AG09319 (cell line): ENCODE results near the gene RAB8B.
A peak's percentile ranks its signal among the peaks of the same experiment; 100 is the strongest.

Experiments
- DNase-seq: peaks from one replicate; pipeline ENCODE4 v3.0.0-alpha.2; 2010; ENCODE audit warnings: low read depth; ENCODE audit errors: extremely low read depth
- TF ChIP-seq, protein P1 (sequence below): IDR thresholded peaks from 2 replicates; pipeline ENCODE4 v1.5.1; 2011; ENCODE audit warnings: low read depth, mild to moderate bottlenecking, inconsistent platforms, low read length, moderate library complexity

RAB8B gene

DNA sequence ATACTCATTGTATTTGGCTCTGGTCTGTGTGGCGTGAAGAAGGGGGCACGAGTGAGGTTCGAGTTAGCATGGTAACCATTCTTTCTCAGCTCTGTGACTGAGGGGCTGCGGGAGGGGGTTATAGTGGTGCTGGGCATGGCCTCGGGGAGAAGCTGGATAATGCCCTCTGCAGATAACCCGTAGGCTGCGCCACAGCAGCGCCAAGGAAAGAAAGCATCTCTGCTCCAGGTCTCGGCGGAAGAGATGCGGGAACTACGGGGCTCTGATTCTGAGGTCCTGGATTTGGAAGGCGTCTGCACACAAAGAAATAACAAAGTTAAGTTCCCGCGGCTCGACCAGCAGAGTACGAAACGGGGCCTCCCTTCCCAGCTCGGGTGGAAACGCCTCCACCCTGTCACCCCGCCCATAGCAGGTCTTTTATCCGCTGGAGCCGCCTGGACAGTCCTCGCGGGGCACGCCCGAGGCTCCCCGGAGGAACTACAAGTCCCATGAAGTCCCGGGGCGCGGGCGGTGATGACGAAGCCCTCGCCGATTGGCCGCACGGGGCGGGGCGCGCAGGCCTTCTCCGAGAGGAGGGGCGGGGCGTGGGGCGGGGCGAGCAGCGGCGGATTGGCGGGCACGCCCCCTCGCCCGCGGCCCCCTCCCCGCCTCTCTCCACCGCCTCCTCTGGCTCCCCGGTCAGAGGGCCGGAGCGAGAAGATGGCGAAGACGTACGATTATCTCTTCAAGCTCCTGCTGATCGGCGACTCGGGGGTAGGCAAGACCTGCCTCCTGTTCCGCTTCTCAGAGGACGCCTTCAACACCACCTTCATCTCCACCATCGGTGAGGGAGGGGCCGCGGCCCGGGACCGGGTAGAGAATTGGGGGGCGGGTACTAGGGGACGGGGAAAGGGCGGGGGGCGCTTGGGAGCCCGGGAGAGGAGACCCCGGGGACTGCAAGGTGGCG lies at the start of gene RAB8B:
RAB8B (plus strand) TSS at position 681 of the 946 bp plus-strand sequence; CDS start at position 700, 19 bp downstream.
- TF ChIP-seq, protein P1, sequence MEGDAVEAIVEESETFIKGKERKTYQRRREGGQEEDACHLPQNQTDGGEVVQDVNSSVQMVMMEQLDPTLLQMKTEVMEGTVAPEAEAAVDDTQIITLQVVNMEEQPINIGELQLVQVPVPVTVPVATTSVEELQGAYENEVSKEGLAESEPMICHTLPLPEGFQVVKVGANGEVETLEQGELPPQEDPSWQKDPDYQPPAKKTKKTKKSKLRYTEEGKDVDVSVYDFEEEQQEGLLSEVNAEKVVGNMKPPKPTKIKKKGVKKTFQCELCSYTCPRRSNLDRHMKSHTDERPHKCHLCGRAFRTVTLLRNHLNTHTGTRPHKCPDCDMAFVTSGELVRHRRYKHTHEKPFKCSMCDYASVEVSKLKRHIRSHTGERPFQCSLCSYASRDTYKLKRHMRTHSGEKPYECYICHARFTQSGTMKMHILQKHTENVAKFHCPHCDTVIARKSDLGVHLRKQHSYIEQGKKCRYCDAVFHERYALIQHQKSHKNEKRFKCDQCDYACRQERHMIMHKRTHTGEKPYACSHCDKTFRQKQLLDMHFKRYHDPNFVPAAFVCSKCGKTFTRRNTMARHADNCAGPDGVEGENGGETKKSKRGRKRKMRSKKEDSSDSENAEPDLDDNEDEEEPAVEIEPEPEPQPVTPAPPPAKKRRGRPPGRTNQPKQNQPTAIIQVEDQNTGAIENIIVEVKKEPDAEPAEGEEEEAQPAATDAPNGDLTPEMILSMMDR = no peak; the same call in 1 of the 2 replicates
- peak; percentile 91 for DNase-seq

DNA sequence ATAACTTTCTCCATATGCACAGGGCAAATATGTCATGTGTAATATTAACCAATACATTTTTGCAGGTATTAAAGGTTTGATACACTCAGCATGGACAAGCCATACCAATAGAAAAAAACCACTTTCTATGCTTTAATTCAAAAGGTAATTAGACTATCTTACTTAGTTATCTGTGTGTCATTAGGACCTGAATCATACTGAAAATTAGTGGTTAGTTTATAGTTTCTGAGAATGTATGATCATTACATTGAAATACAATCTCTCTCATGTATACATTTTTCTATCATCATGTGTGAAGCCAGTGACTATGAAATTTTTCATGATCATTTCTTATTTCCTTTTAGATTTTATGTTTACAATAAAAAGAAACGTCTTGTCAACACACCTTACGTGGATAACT lies 48.5 kb upstream of the RAB8B start:
- TF ChIP-seq, protein P1 = no peak
- no peak for DNase-seq

DNA sequence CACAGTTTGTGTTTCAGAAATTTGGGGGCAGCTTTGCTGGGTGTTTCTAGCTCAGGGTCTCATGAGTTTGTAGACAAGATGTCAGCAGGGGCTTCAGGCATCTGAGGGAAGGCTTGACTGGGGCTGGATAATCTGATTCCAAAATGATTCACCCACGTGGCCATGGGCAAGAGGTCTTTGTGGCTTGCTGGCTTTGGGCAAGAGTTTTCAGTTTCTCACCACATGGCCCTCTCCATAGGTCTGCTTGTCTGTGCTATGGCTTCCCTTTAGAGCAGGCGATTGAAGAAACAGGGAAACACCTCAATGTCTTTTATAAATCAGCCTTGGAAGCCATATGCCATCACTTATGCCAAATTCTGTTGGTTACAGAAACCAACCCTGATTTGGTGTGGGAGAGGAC lies 44.0 kb upstream of the RAB8B start:
- TF ChIP-seq, protein P1 = no peak
- DNase-seq = no peak

DNA sequence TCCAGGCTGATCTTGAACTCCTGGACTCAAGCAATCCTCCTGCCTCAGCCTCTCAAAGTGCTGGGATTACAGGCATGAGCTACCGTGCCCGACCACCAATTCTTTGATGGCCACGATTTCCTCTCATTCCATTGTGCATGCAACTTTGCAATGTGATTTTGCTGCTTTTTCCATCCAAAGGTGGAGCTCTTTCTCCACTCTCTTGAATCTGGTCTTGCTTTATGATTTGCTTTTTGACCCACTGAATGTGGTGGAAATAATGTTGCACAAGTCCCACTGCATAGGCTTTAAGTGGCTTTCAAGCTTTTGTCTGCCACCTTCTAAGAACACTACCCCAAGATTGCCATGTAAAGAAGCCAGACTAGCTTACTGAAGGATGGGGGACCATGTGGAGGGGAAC lies 42.7 kb upstream of the RAB8B start:
- no peak for DNase-seq
- TF ChIP-seq, protein P1 = peak; percentile 12

DNA sequence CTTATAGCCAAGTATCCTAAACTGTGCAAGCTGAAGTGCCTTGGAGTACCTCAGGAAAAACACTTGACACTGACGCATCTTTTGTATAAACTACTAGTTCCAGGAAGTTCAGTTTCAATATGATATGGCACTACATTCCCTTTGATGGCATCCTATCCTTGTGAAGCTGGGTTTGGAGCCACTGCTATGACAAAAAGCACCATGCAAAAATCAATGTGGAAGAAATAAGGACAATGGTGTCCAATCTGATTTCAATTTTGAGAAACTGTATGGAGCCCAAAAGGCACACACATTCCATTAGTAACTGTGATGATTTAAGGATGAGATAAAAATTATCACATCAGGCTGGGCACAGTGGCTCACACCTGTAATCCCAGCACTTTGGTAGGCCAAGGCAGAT lies 37.7 kb upstream of the RAB8B start:
- TF ChIP-seq, protein P1 = no peak

DNA sequence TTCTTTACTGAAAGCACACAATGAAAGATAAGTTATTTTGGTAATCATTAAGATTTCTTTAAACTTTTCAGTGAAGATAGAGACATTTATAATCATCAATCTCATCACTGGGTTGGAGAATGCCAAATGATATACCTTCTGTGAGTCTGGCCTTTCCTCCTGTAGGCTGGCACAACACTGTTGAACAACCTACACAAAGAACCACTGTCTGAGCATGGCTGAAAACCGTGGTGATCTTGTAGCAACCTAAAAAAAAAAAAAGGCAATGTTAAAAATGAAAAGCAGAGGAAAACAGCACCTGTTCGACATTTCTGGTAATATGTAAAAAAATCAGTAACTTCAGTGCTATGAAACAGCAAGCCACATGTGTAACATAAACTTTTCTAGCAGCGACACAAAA lies 33.9 kb upstream of the RAB8B start:
- DNase-seq = no peak
- TF ChIP-seq, protein P1 = no peak

More for the DNA sequence above, 37.7 kb upstream of the RAB8B start:
- DNase-seq = no peak

DNA sequence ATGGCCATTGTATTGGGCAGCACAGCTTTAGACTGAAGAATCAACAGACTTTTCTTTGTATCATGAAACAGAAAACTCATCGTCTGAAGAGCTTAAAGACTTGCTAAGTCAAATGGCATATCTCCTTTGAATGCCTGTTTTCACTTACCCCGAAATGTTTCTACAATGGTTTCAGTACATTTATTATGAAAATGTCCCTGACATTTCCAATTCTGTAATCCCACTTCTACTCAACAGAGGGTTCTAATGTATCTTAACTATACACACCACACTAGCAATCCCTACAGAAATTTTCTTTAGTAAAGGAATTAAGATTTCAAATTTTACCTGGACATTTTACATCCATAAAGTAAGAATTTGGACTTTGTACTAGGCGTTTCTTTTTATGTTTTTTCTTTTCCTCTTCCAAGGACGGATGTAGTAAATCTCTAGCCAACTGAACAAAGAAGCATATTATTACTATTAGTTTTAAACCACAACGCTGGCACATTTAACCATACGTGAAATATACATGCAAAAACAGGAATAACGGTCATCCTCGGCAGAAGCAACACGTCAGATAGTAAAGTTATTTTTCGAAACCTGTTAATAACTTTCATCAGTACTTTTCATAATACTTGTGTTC lies 33.2 kb upstream of the RAB8B start:
- TF ChIP-seq, protein P1 = no peak
- DNase-seq = no peak
